ENCODE measurements around the gene CTSD. TPM values are rescaled to one million over a fixed set of nuclear protein-coding genes. Genes with fewer than 3 reads are reported as not detected.

Gene CTSD
- total RNA-seq, 4 donors from 2014 or later = 359 to 1,165 (median 624) TPM

DNA sequence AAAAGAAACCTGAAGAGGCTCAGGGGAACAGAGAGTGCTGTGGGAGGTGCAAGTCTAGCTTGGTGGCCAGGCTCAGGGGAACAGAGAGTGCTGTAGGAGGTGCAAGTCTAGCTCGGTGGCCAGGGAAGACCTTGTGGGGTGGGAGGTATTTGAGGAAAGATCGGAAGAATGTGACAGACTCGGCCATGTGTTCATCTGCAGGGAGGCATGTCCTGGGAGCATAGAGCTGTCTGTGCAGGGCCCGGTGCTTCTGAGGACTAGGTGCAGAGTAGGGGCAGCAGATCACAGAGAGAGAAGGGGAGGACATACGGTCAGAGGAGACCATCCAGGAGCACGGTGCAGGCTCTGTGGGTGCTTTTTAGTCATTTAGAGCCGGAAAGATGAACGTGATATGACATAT, 24.2 kb downstream of the CTSD start:
- ATAC-seq (ENCODE audit: low FRiP score) (no peak), DNase-seq (ENCODE audit: low spot score) (no peak)
- TF ChIP-seq, protein P1, sequence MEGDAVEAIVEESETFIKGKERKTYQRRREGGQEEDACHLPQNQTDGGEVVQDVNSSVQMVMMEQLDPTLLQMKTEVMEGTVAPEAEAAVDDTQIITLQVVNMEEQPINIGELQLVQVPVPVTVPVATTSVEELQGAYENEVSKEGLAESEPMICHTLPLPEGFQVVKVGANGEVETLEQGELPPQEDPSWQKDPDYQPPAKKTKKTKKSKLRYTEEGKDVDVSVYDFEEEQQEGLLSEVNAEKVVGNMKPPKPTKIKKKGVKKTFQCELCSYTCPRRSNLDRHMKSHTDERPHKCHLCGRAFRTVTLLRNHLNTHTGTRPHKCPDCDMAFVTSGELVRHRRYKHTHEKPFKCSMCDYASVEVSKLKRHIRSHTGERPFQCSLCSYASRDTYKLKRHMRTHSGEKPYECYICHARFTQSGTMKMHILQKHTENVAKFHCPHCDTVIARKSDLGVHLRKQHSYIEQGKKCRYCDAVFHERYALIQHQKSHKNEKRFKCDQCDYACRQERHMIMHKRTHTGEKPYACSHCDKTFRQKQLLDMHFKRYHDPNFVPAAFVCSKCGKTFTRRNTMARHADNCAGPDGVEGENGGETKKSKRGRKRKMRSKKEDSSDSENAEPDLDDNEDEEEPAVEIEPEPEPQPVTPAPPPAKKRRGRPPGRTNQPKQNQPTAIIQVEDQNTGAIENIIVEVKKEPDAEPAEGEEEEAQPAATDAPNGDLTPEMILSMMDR (IDR thresholded peaks at IDR 0.05) = no peak

DNA sequence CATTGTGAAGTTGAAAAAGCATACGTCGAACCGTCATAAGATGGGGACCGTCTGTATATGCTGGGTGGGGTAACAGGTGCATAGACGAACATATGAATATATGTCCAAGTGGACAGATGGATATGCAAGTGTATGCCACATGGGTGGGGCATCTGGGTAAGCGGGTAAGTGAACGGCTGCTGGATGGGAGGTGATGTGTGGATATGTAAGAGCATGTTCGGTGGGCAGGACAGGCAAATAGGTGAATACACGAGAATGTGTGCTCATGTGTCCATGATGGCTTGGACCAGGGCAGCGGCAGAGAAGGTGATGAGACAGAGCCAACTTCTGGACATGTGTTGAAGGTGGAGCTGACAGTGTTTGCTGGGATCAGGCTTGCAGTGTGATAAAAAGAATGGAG, 25.3 kb downstream of the CTSD start:
- DNase-seq (ENCODE audit: low spot score) (no peak), ATAC-seq (ENCODE audit: low FRiP score) (no peak)
- TF ChIP-seq, protein P1 (IDR thresholded peaks at IDR 0.05) = no peak

DNA sequence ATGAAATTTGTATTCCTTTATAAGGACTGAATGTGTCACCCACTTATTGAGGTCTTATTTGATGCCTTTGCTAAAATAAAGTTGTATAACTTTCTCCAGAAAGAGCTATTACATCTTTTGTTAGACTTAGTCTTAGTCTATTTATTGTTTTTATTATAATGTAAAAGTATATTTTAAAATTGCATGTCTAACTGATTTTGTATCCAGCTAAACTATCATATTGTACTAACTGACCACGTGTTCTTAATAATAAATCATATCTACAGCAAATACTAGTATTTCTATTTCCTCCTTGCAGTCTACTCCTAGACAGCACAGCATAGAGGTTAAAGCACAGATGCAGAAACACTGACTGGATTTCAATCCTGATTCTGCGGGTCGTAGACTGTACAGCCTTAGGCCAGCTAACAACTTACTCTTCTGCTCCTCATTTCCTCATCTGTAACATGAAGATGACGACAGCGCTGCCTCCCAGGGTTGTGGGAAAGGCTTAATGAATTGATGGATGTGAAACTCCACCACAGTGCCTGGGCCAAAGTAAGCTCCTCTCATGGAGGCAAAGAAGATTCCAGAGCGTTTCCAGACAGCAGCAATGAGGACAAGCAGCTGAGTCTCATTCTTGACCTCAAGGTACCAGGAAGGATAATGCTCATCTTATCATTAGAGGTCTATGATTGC, 26.5 kb downstream of the CTSD start:
- no peak for DNase-seq (ENCODE audit: low spot score)
- TF ChIP-seq, protein P1 (IDR thresholded peaks at IDR 0.05) = no peak
- no peak for ATAC-seq (ENCODE audit: low FRiP score)

DNA sequence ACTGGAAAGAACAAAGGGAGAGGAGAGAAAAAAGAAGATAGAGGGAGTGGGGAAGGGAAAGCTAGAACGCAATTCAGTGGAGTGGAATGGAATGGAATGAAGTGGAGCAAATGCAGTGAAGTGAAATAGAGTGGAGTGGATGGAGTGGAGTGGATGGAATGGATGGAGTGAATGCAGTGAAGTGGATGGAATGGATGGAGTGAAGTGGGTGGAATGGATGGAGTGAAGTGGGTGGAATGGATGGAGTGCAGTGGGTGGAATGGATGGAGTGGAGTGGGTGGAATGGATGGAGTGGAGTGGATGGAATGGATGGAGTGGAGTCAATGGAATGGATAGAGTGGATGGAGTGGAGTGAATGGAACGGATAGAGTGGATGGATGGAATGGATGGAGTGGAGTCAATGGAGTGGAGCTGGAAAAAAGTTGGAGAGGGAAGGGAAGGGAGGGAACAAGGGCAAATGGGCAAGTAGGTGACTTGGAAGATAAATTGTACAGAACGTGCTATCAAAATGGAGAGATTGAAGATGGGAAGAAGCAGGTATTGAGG, 27.2 kb downstream of the CTSD start:
- TF ChIP-seq, protein P1 (IDR thresholded peaks at IDR 0.05) = no peak
- DNase-seq (ENCODE audit: low spot score) (no peak), ATAC-seq (ENCODE audit: low FRiP score) (no peak)

DNA sequence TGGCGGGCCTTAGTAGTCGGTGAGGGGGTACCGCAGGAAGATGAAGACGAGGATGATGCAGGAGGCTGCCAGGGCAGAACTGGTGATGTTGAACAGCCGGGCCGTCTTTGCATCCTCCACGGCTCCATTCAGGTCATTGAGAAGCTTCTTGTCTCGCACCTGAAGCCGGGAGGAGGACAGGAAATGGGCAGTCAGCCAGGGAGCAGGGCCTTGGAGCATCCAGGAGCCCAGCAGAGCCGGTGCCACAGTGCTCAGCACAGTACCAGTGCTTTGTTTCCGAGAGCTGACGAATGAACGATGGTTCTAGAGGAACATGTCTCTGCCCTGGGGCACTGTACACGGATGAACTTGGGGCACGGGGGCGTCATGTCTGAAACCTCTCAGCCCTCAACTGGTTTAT, 28.5 kb downstream of the CTSD start:
- ATAC-seq (ENCODE audit: low FRiP score) = no peak
- TF ChIP-seq, protein P1 (IDR thresholded peaks at IDR 0.05) = no peak
- no peak for DNase-seq (ENCODE audit: low spot score)

DNA sequence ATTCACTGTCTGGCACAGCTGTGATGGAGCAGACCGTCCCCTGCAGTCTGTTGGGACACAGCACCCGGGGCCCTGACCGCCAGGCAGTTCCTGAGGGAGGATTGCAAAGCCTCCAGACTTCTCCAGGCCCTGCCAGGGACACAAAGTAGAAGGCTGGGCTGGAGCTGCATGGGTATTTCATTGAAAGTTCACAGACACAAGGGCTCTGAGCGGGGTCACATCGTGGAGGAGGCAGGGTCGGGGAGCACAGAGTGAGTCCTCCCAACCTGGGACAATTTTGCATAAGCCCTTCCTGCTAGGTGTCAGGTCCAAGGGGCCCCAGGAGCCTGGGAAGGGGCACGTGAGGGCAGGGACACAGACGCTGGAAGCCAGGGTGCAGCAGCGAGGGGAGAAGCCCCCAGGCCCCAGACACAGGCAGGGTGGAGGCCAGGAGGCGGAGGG, 29.1 kb downstream of the CTSD start:
- TF ChIP-seq, protein P1 (IDR thresholded peaks at IDR 0.05) = no peak
- ATAC-seq (ENCODE audit: low FRiP score) = no peak
- no peak for DNase-seq (ENCODE audit: low spot score)

Data from omental fat pad (tissue), 4 donors.